ENCODE measurements around the gene CCNY.

CCNY gene

GRCh38 chr10:35575640-35576039, 239.3 kb downstream of the CCNY start:
- no peaks in the 10 kb centered on the region for H3K27me3 ChIP-seq (ENCODE audit: control insufficient read depth, insufficient read depth, low read length, poor library complexity, severe bottlenecking)
- no peaks in the 10 kb centered on the region for H3K9me3 ChIP-seq (ENCODE audit: control insufficient read depth, low read length)
- no peaks in the 10 kb centered on the region for H3K36me3 ChIP-seq (ENCODE audit: control insufficient read depth, insufficient read depth, low read length)
- 94 to 96% methylated on average over 9 of the region's 9 CpGs for WGBS, 2 experiments
- no peak overlapping the region for H3K4me3 ChIP-seq (ENCODE audit: insufficient read depth, low read depth, low read length)
- H3K27ac ChIP-seq (ENCODE audit: insufficient read depth, low read depth, low read length, poor library complexity, severe bottlenecking) = no peak overlapping the region
- no peaks in the 10 kb centered on the region for H3K4me1 ChIP-seq (ENCODE audit: control insufficient read depth, insufficient read depth, low read length)

GRCh38 chr10:35576730-35577129, 240.4 kb downstream of the CCNY start:
- Histone ChIP-seq H3K36me3 (ENCODE audit: control insufficient read depth, insufficient read depth, low read length) (no peaks in the 10 kb centered on the region), H3K9me3 (ENCODE audit: control insufficient read depth, low read length) (no peaks in the 10 kb centered on the region), H3K27ac (ENCODE audit: insufficient read depth, low read depth, low read length, poor library complexity, severe bottlenecking) (no peak overlapping the region), H3K27me3 (ENCODE audit: control insufficient read depth, insufficient read depth, low read length, poor library complexity, severe bottlenecking) (no peaks in the 10 kb centered on the region), H3K4me3 (ENCODE audit: insufficient read depth, low read depth, low read length) (no peak overlapping the region), H3K4me1 (ENCODE audit: control insufficient read depth, insufficient read depth, low read length) (no peaks in the 10 kb centered on the region)
- 97% methylated on average over 3 of the region's 3 CpGs for WGBS, 2 experiments

- Histone ChIP-seq H3K27me3 (ENCODE audit: control insufficient read depth, insufficient read depth, low read length, poor library complexity, severe bottlenecking) (no peaks in the 10 kb centered on the region), H3K9me3 (ENCODE audit: control insufficient read depth, low read length) (no peaks in the 10 kb centered on the region), H3K36me3 (ENCODE audit: control insufficient read depth, insufficient read depth, low read length) (no peaks in the 10 kb centered on the region), H3K27ac (ENCODE audit: insufficient read depth, low read depth, low read length, poor library complexity, severe bottlenecking) (no peak overlapping the region), H3K4me3 (ENCODE audit: insufficient read depth, low read depth, low read length) (no peak overlapping the region), H3K4me1 (ENCODE audit: control insufficient read depth, insufficient read depth, low read length) (no peaks in the 10 kb centered on the region)
- WGBS, 2 experiments = 91 to 95% methylated on average over 7 of the region's 7 CpGs
Observed at GRCh38 chr10:35577926-35578617, 241.8 kb downstream of the CCNY start.

GRCh38 chr10:35578618-35578956, 242.3 kb downstream of the CCNY start:
- no peak overlapping the region for H3K4me3 ChIP-seq (ENCODE audit: insufficient read depth, low read depth, low read length)
- no peaks in the 10 kb centered on the region for H3K4me1 ChIP-seq (ENCODE audit: control insufficient read depth, insufficient read depth, low read length)
- H3K27ac ChIP-seq (ENCODE audit: insufficient read depth, low read depth, low read length, poor library complexity, severe bottlenecking) = no peak overlapping the region
- H3K9me3 ChIP-seq (ENCODE audit: control insufficient read depth, low read length) = no peaks in the 10 kb centered on the region
- no peaks in the 10 kb centered on the region for H3K36me3 ChIP-seq (ENCODE audit: control insufficient read depth, insufficient read depth, low read length)
- no peaks in the 10 kb centered on the region for H3K27me3 ChIP-seq (ENCODE audit: control insufficient read depth, insufficient read depth, low read length, poor library complexity, severe bottlenecking)
- 91 to 94% methylated on average over 4 of the region's 4 CpGs for WGBS, 2 experiments

GRCh38 chr10:35579116-35579515, 242.8 kb downstream of the CCNY start:
- Histone ChIP-seq H3K4me1 (ENCODE audit: control insufficient read depth, insufficient read depth, low read length) (no peaks in the 10 kb centered on the region), H3K36me3 (ENCODE audit: control insufficient read depth, insufficient read depth, low read length) (no peaks in the 10 kb centered on the region), H3K27ac (ENCODE audit: insufficient read depth, low read depth, low read length, poor library complexity, severe bottlenecking) (no peak overlapping the region), H3K4me3 (ENCODE audit: insufficient read depth, low read depth, low read length) (no peak overlapping the region), H3K27me3 (ENCODE audit: control insufficient read depth, insufficient read depth, low read length, poor library complexity, severe bottlenecking) (no peaks in the 10 kb centered on the region), H3K9me3 (ENCODE audit: control insufficient read depth, low read length) (no peaks in the 10 kb centered on the region)
- WGBS, 2 experiments = 93 to 94% methylated on average over 3 of the region's 3 CpGs

GRCh38 chr10:35579726-35580422, 243.6 kb downstream of the CCNY start:
- 92 to 94% methylated on average over 10 to 12 of the region's 12 CpGs for WGBS, 2 experiments
- Histone ChIP-seq H3K9me3 (ENCODE audit: control insufficient read depth, low read length) (no peaks in the 10 kb centered on the region), H3K27ac (ENCODE audit: insufficient read depth, low read depth, low read length, poor library complexity, severe bottlenecking) (no peak overlapping the region)

GRCh38 chr10:35580423-35580770, 244.1 kb downstream of the CCNY start:
- 91 to 98% methylated on average over 3 of the region's 3 CpGs for WGBS, 2 experiments
- H3K36me3 ChIP-seq (ENCODE audit: control insufficient read depth, insufficient read depth, low read length) = no peaks in the 10 kb centered on the region
- no peak overlapping the region for H3K27ac ChIP-seq (ENCODE audit: insufficient read depth, low read depth, low read length, poor library complexity, severe bottlenecking)
- H3K27me3 ChIP-seq (ENCODE audit: control insufficient read depth, insufficient read depth, low read length, poor library complexity, severe bottlenecking) = no peaks in the 10 kb centered on the region
- no peaks in the 10 kb centered on the region for H3K4me1 ChIP-seq (ENCODE audit: control insufficient read depth, insufficient read depth, low read length)
- H3K9me3 ChIP-seq (ENCODE audit: control insufficient read depth, low read length) = no peaks in the 10 kb centered on the region
- no peak overlapping the region for H3K4me3 ChIP-seq (ENCODE audit: insufficient read depth, low read depth, low read length)

More at GRCh38 chr10:35579726-35580422, 243.6 kb downstream of the CCNY start:
- H3K4me1 ChIP-seq (ENCODE audit: control insufficient read depth, insufficient read depth, low read length) = no peaks in the 10 kb centered on the region
- H3K27me3 ChIP-seq (ENCODE audit: control insufficient read depth, insufficient read depth, low read length, poor library complexity, severe bottlenecking) = no peaks in the 10 kb centered on the region
- no peaks in the 10 kb centered on the region for H3K36me3 ChIP-seq (ENCODE audit: control insufficient read depth, insufficient read depth, low read length)
- H3K4me3 ChIP-seq (ENCODE audit: insufficient read depth, low read depth, low read length) = no peak overlapping the region

GRCh38 chr10:35581655-35582054, 245.3 kb downstream of the CCNY start:
- no peak overlapping the region for H3K4me3 ChIP-seq (ENCODE audit: insufficient read depth, low read depth, low read length)
- no peak overlapping the region for H3K27ac ChIP-seq (ENCODE audit: insufficient read depth, low read depth, low read length, poor library complexity, severe bottlenecking)
- no peaks in the 10 kb centered on the region for H3K36me3 ChIP-seq (ENCODE audit: control insufficient read depth, insufficient read depth, low read length)
- no peaks in the 10 kb centered on the region for H3K27me3 ChIP-seq (ENCODE audit: control insufficient read depth, insufficient read depth, low read length, poor library complexity, severe bottlenecking)
- H3K9me3 ChIP-seq (ENCODE audit: control insufficient read depth, low read length) = no peaks in the 10 kb centered on the region
- H3K4me1 ChIP-seq (ENCODE audit: control insufficient read depth, insufficient read depth, low read length) = no peaks in the 10 kb centered on the region
- WGBS, 2 experiments = 96% methylated on average over 6 of the region's 6 CpGs

GRCh38 chr10:35584946-35585345, 248.6 kb downstream of the CCNY start:
- Histone ChIP-seq H3K27me3 (ENCODE audit: control insufficient read depth, insufficient read depth, low read length, poor library complexity, severe bottlenecking) (no peaks in the 10 kb centered on the region), H3K9me3 (ENCODE audit: control insufficient read depth, low read length) (no peaks in the 10 kb centered on the region), H3K36me3 (ENCODE audit: control insufficient read depth, insufficient read depth, low read length) (no peaks in the 10 kb centered on the region), H3K27ac (ENCODE audit: insufficient read depth, low read depth, low read length, poor library complexity, severe bottlenecking) (no peak overlapping the region), H3K4me3 (ENCODE audit: insufficient read depth, low read depth, low read length) (no peak overlapping the region), H3K4me1 (ENCODE audit: control insufficient read depth, insufficient read depth, low read length) (no peaks in the 10 kb centered on the region)
- WGBS, 2 experiments = 92 to 94% methylated on average over 9 of the region's 9 CpGs

- no peaks in the 10 kb centered on the region for H3K9me3 ChIP-seq (ENCODE audit: control insufficient read depth, low read length)
- no peaks in the 10 kb centered on the region for H3K4me1 ChIP-seq (ENCODE audit: control insufficient read depth, insufficient read depth, low read length)
- no peak overlapping the region for H3K4me3 ChIP-seq (ENCODE audit: insufficient read depth, low read depth, low read length)
- no peaks in the 10 kb centered on the region for H3K27me3 ChIP-seq (ENCODE audit: control insufficient read depth, insufficient read depth, low read length, poor library complexity, severe bottlenecking)
- H3K36me3 ChIP-seq (ENCODE audit: control insufficient read depth, insufficient read depth, low read length) = no peaks in the 10 kb centered on the region
- WGBS, 2 experiments = 94 to 95% methylated on average over 11 of the region's 11 CpGs
- H3K27ac ChIP-seq (ENCODE audit: insufficient read depth, low read depth, low read length, poor library complexity, severe bottlenecking) = no peak overlapping the region
Observed at GRCh38 chr10:35585356-35585755, 249.0 kb downstream of the CCNY start.
